Cardiac muscle cell (in vitro differentiated cells and primary cell): ENCODE measurements around the gene DESI1. TPM values are rescaled to one million over a fixed set of nuclear protein-coding genes. Genes with fewer than 3 reads are reported as not detected.
"Not testable (repeated sequence)": the region's sequence is repeated elsewhere in the genome, so short reads cannot be mapped to it uniquely, and the experiment has no call there.

Source experiments
- DNase-seq, 2 donors: peaks; one replicate each; pipeline versions ENCODE4 v3.0.0 to v3.0.0-alpha.2; 2010 to 2017; ENCODE audit warnings: low read depth in 1 of 2, low spot score in 1 of 2
- H3K27ac ChIP-seq: fragments of 200-600 bp; sonication (generic); 2 replicates; pipeline ENCODE4 v1.5.1; 2016
- H3K27me3 ChIP-seq: fragments of 200-600 bp; sonication (generic); 2 replicates; pipeline ENCODE4 v1.6.0; 2016; ENCODE audit warnings: control low read depth
- H3K36me3 ChIP-seq: fragments of 200-600 bp; sonication (generic); 2 replicates; pipeline ENCODE4 v1.5.1; 2016; ENCODE audit warnings: control low read depth
- H3K4me1 ChIP-seq: fragments of 200-600 bp; sonication (generic); 2 replicates; pipeline ENCODE4 v1.8.1; 2017; ENCODE audit warnings: low read depth, mild to moderate bottlenecking, mixed run types
- H3K4me3 ChIP-seq: fragments of 200-600 bp; sonication (generic); 2 replicates; pipeline ENCODE4 v1.5.1; 2016; ENCODE audit warnings: mild to moderate bottlenecking
- H3K9me3 ChIP-seq: fragments of 200-600 bp; sonication (generic); 2 replicates; pipeline ENCODE4 v1.5.1; 2017; ENCODE audit warnings: low read depth, mild to moderate bottlenecking, control low read depth
- polyA plus RNA-seq: library from polyadenylated mRNA; unstranded; fragments of >200 nt; fragmentation: Nextera tagmentation; extraction: Ambion mirVana; gene quantifications from 2 replicates; pipeline ENCODE4 v1.2.1, GENCODE V29; 2016
- total RNA-seq: library from RNA; depleted of rRNA; stranded (reverse); fragments of >200 nt; gene quantifications from 2 replicates; pipeline ENCODE4 v1.2.3, GENCODE V29; 2016
- TF ChIP-seq, protein P1 (sequence below): IDR thresholded peaks from 2 replicates; pipeline ENCODE4 v1.5.1; 2012; ENCODE audit warnings: low read depth, mild to moderate bottlenecking, low read length

Gene DESI1
- total and polyA plus RNA-seq, 2 experiments from 2014 or later = 27.3 to 34.2 TPM

DNA sequence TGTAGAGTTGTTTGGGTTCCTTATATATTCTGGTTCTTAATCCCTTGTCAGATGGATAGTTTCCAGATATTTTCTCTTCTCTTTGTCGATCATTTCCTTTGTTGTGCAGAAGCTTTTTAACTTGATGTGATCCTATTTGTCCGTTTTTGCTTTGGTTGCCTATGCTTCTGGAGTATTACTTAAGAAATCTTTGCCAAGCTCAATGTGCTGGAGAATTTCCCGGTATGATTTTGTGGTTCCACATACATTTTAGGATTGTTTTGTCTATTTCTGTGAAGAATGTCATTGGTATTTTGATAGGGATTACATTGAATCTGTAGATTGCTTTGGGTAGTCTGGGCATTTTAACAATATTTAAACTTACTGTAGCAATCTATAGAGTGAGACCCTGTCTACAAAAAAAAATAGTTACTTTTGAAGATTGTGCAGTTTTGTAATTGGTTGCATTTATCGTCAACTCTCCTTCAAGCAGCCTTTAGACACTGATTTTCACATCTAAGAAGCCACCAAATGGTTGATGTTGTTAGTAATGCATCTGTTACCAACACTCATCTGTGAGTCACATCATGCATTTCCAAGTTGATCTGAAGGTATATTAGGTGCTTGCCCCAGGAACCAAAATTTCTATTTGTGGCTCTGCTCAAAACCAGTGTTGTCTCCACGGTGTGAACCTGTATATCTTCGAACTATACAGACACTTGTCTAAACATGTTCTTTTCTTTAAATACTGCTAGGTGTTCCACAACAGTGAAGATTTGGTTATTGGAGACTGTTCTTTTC lies 21.7 kb upstream of the DESI1 start:
- Histone ChIP-seq H3K4me1 (no peaks in the 10 kb centered on the region), H3K27ac (no peak overlapping the region), H3K9me3 (no peaks in the 10 kb centered on the region), H3K4me3 (no peak overlapping the region), H3K36me3 (peaks cover 69% of the 10 kb centered on the region), H3K27me3 (no peaks in the 10 kb centered on the region)
- TF ChIP-seq, protein P1, sequence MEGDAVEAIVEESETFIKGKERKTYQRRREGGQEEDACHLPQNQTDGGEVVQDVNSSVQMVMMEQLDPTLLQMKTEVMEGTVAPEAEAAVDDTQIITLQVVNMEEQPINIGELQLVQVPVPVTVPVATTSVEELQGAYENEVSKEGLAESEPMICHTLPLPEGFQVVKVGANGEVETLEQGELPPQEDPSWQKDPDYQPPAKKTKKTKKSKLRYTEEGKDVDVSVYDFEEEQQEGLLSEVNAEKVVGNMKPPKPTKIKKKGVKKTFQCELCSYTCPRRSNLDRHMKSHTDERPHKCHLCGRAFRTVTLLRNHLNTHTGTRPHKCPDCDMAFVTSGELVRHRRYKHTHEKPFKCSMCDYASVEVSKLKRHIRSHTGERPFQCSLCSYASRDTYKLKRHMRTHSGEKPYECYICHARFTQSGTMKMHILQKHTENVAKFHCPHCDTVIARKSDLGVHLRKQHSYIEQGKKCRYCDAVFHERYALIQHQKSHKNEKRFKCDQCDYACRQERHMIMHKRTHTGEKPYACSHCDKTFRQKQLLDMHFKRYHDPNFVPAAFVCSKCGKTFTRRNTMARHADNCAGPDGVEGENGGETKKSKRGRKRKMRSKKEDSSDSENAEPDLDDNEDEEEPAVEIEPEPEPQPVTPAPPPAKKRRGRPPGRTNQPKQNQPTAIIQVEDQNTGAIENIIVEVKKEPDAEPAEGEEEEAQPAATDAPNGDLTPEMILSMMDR = no peak
- no peak for DNase-seq

DNA sequence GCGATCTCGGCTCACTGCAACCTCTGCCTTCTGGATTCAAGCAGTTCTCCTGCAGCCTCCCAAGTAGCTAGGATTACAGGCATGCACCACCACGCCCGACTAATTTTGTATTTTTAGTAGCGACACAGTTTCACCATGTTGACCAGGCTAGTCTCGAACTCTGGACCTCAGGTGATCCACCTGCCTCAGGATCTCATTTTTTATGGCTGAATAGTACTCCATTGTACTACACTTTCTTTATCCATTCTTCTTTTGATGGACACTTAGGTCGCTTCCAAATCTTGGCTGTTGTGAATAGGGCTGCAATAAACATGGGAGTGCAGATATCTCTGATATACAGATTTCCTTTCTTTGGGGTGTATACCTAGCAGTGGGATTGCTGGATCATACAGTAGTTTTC lies 21.0 kb upstream of the DESI1 start:
- DNase-seq = no peak
- H3K4me1 ChIP-seq = no peaks in the 10 kb centered on the region
- H3K27me3 ChIP-seq = no peaks in the 10 kb centered on the region
- TF ChIP-seq, protein P1 = no peak
- no peak overlapping the region for H3K27ac ChIP-seq
- H3K36me3 ChIP-seq = peaks cover 69% of the 10 kb centered on the region
- H3K4me3 ChIP-seq = no peak overlapping the region
- H3K9me3 ChIP-seq = no peaks in the 10 kb centered on the region

DNA sequence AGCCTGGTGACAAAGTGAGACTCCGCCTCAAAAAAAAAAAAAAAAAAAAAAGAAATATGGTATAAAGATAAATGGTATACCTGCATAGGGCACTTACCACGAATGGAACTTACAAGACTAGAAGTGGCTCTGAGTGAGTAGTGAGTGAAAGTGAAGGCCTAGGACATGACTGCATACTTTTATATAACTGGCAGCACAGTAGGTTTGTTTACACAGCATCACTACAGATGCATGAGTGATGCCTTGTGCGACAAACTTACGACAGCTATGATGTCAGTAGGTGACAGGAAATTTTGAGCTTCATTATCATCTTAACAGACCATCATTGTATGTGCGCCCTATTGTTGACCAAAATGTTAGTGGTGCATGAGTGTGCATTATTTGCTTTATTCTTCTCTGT lies 17.9 kb upstream of the DESI1 start:
- TF ChIP-seq, protein P1 = no peak
- H3K27me3 ChIP-seq = no peaks in the 10 kb centered on the region
- no peak for DNase-seq
- no peaks in the 10 kb centered on the region for H3K4me1 ChIP-seq
- peaks cover 74% of the 10 kb centered on the region for H3K36me3 ChIP-seq
- no peak overlapping the region for H3K4me3 ChIP-seq
- no peaks in the 10 kb centered on the region for H3K9me3 ChIP-seq
- no peak overlapping the region for H3K27ac ChIP-seq

DNA sequence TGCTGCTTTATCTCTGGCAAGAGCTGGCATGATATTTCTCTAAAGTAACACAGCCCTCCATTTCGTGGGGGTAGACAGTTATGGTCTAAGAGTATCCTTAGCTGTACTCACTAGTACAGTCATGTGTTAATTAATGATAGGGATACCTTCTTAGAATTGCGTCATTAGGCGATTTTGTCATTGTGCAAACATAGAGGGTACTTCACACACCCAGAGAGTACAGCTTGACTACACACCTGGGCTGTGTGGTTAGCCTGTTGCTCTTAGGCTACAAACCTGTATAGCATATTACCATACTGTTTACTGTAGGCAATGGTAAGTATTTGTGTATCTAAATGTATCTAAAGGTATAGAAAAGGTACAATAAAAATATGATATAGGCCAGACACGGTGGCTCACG lies 17.3 kb upstream of the DESI1 start:
- no peak overlapping the region for H3K4me3 ChIP-seq
- no peaks in the 10 kb centered on the region for H3K27me3 ChIP-seq
- DNase-seq = no peak
- peak overlapping the region; percentile 39 for H3K27ac ChIP-seq
- TF ChIP-seq, protein P1 = no peak
- H3K9me3 ChIP-seq = no peaks in the 10 kb centered on the region
- no peaks in the 10 kb centered on the region for H3K4me1 ChIP-seq
- peaks cover 74% of the 10 kb centered on the region for H3K36me3 ChIP-seq

DNA sequence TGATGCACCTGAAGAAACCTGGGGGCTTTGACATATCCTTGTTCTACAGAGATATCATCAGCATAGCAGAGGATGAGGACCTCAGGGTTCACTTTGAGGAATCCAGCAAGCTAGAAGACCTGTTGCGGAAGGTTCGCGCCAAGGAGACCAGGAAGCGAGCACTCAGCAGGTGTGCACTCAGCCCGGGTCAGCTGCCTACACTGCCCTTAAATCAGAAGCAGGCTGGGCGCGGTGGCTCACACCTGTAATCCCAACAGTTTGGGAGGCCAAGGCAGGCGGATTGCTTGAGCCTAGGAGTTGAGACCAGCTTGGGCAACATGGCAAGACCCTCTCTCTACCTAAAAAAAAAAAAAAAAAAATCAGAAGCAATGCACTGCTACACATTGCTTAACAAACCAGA lies 16.8 kb upstream of the DESI1 start:
- DNase-seq, H3K4me1 ChIP-seq, H3K4me3 ChIP-seq, H3K9me3 ChIP-seq, H3K27me3 ChIP-seq, H3K27ac ChIP-seq: not testable (repeated sequence)
- H3K36me3 ChIP-seq = peaks cover 69% of the 10 kb centered on the region

DNA sequence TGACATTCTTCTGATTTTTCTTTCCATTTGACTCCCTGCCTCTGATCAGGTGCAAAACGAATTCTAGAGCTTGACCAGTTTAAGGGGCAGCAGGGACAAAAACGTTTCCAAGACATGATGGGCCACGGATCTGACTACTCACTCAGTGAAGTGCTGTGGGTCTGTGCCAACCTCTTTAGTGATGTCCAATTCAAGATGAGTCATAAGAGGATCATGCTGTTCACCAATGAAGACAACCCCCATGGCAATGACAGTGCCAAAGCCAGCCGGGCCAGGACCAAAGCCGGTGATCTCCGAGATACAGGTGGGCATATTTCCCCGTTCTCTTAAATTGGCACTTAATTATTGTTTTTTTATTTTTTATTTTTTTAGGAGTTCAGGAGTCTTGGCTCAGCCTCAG lies 15.6 kb upstream of the DESI1 start:
- Histone ChIP-seq H3K4me1 (no peaks in the 10 kb centered on the region), H3K9me3 (no peaks in the 10 kb centered on the region), H3K27me3 (no peaks in the 10 kb centered on the region), H3K27ac (no peak overlapping the region), H3K4me3 (no peak overlapping the region), H3K36me3 (peaks cover 62% of the 10 kb centered on the region)
- DNase-seq = peak in 1 of 2 donors; percentile 7
- TF ChIP-seq, protein P1 = no peak

DNA sequence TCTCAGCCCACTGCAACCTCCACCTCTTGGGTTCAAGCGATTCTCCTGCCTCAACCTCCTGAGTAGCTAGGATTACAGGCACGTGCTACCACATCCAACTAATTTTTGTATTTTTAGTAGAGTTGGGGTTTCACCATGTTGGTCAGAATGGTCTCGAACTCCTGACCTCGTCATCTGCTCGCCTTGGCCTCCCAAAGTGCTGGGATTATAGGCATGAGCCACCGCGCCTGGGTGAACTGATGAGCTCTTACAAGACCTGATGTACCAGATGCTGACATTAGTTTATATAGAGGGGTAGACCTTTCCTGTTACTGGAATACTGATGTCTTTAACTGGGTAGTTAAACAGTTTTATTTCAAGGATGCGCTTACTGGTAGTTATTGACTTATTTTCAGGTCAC lies 13.8 kb upstream of the DESI1 start:
- peaks cover 51% of the 10 kb centered on the region for H3K36me3 ChIP-seq
- H3K4me1 ChIP-seq = not testable (repeated sequence)

DNA sequence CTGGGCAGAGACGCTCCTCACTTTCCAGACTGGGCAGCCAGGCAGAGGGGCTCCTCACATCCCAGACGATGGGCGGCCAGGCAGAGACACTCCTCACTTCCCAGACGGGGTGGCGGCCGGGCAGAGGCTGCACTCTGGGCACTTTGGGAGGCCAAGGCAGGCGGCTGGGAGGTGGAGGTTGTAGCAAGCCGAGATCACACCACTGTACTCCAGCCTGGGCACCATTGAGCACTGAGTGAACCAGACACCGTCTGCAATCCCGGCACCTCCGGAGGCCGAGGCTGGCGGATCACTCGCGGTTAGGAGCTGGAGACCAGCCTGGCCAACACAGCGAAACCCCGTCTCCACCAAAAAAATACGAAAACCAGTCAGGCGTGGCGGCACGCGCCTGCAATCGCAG lies 10.8 kb upstream of the DESI1 start:
- not testable (repeated sequence) for H3K4me3 ChIP-seq, H3K27me3 ChIP-seq, H3K27ac ChIP-seq, DNase-seq, H3K9me3 ChIP-seq, H3K4me1 ChIP-seq
- H3K36me3 ChIP-seq = peaks cover 55% of the 10 kb centered on the region

More for the DNA sequence above, 13.8 kb upstream of the DESI1 start:
- H3K9me3 ChIP-seq, DNase-seq, H3K4me3 ChIP-seq, H3K27ac ChIP-seq, H3K27me3 ChIP-seq: not testable (repeated sequence)

DNA sequence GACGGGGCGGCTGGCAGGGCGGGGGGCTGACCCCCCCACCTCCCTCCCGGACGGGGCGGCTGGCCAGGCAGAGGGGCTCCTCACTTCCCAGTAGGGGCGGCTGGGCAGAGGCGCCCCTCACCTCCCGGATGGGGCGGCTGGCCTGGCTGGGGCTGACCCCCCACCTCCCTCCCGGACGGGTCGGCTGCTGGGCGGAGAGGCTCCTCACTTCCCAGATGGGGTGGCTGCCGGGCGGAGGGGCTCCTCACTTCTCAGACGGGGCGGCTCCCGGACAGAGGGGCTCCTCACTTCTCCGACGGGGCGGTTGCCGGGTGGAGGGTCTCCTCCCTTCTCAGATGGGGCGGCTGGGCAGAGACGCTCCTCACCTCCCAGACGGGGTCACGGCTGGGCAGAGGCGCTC lies 10.3 kb upstream of the DESI1 start:
- H3K9me3 ChIP-seq = not testable (repeated sequence)

More for the DNA sequence above, 10.3 kb upstream of the DESI1 start:
- H3K36me3 ChIP-seq = peaks cover 55% of the 10 kb centered on the region
- not testable (repeated sequence) for H3K4me1 ChIP-seq, H3K27ac ChIP-seq, DNase-seq, H3K4me3 ChIP-seq, H3K27me3 ChIP-seq
